HG02763 (cell line): Measurements from ENCODE around the gene CENPA.
"Not testable (repeated sequence)": the region's sequence is repeated elsewhere in the genome, so short reads cannot be mapped to it uniquely, and the experiment has no call there.

ENCODE experiments used
- ATAC-seq: cut with Tn5 transposase; IDR thresholded peaks from one replicate; pipeline ENCODE4 v1.9.1; 2021; ENCODE audit warnings: mild to moderate bottlenecking, moderate library complexity; ENCODE audit not compliant: unreplicated experiment

CENPA gene

DNA sequence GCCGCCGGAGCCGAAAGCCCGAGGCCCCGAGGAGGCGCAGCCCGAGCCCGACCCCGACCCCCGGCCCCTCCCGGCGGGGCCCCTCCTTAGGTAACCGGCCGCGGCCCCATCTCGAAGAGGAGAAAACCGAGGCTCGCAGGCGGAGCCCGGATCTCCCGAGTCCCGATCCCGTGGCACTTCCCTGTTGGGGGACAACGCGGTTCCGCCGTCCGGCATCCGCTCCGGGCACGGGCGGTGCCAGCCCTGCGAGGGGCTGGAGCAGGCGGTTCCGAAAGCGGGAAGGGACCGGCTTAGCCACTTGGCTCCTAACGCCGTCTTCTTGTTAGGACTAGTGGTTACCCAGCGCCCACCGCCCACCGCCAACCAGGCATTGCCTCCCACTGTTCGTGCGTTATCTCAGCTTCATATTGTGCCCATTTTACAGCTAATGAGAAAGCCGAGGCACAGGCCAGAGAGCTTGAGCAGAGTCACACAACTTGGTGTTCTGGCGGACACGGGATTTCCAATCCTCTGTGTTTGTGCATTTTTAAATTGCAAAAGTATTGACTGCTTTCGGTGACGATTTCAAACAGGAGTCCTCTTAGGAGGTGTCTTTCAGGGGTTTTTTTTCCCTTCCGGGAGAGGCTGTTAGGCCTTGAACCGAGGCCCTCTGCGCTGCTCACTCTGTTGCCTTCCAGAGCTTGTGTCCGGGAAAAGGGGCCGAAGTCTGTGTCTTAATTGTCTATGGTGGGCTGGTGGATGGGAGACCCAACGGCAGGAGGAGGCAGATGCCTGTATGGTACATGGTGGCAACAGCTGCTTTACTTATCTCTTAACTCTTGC is 562 bp downstream of the CENPA start:
- ATAC-seq, result peak; percentile 14

DNA sequence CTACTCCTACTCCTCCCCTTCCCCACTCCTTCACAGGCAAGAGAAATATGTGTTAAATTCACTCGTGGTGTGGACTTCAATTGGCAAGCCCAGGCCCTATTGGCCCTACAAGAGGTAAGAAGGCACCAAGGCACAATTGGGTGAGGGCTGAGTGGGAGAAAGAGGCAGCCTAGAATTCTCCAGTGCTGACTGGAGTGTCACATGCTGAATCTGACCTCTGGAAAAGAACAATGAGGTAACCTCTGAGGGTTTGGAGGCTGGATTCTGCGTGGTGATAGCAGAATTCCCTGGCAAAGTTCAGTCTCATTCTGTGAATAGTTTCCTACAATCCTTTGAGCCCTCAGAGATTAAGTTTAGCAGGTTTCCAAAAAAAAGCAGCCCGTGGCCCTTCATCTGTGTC is 6.9 kb downstream of the CENPA start:
- ATAC-seq, result no peak

DNA sequence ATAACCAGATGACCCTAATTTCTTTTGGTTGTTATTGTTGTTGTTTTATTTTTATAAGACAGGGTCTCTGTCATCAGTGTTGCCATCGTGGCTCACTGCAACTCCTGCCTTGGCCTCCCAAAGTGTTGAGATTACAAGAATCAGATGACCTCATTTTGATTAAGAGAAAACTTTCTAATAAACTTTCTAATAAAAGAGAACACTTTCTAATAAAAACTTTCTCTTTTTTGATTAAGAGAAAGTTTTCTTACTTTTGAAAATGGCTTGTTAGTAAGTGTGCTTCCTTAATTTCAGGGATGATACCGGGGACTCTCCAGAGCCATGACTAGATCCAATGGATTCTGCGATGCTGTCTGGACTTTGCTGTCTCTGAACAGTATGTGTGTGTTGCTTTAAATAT is 7.7 kb downstream of the CENPA start:
- no peak for ATAC-seq

DNA sequence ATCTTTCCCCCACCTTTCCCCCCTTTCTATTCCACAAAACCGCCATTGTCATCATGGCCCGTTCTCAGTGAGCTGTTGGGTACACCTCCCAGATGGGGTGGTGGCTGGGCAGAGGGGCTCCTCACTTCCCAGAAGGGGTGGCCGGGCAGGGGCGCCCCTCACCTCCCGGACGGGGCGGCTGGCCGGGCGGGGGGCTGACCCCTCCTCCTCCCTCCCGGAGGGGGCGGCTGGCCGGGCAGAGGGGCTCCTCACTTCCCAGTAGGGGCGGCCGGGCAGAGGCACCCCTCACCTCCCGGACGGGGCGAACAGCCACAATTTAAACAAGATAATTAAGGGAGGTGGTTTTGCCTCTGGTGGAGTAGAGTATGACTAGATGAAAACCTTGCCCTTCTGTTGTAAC is 9.3 kb downstream of the CENPA start:
- not testable (repeated sequence) for ATAC-seq

DNA sequence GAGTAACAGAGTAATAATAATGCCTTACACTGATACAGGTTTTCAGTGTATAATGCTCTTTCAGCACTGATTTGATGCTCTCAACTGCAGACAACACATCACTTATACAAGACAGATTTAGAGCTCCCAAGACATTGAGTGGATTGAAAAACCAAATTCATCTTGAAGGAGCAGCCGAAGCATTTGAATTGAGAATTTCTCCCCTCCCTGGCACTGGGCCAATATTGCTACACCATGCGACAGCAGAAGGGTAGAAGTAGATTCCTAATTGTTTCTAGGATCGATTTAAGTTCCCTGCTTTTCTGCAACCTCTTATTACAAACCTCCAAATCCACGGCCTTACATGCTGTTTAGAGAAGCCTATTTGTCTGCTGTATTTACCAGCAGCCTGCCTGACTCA is 15.5 kb downstream of the CENPA start:
- ATAC-seq, result no peak

DNA sequence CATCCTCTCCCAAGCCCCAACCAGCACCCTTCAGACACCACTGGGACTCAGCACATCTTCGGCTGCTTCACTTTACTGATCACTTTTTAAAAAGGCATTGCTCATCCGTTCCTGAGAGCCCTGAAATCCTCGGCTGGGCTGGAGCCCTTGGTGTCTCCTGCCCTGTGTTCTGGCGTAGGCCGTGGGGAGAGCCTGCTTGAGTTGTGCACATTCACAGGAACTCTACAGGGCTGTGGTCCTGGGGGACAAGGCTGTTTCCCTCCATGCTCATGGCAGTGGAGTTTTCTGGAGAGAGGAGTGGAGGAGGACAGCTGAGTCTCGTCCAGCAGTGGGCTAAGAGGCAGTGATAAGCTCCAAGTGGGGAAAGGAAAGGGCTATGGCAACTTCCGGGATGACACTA is 15.9 kb downstream of the CENPA start:
- no peak for ATAC-seq

DNA sequence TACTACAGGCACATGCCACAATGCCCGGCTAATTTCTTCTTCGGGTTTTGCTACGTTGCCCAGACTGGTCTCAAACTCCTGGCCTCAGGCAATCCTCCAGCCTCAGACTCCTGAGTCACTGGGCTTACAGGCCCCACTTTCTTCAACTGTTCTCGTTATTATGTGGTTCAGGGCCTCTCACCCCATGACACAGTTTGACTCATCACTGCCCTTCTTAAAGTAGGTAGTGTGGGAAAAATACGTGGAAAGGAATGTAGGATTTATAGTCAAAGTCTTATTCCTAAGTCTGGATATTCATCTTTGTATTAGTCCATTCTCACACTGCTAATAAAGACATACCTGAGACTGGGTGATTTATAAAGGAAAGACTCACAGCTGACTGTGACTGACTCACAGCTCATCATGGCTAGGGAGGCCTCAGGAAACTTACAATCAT is 19.4 kb downstream of the CENPA start:
- no peak for ATAC-seq

DNA sequence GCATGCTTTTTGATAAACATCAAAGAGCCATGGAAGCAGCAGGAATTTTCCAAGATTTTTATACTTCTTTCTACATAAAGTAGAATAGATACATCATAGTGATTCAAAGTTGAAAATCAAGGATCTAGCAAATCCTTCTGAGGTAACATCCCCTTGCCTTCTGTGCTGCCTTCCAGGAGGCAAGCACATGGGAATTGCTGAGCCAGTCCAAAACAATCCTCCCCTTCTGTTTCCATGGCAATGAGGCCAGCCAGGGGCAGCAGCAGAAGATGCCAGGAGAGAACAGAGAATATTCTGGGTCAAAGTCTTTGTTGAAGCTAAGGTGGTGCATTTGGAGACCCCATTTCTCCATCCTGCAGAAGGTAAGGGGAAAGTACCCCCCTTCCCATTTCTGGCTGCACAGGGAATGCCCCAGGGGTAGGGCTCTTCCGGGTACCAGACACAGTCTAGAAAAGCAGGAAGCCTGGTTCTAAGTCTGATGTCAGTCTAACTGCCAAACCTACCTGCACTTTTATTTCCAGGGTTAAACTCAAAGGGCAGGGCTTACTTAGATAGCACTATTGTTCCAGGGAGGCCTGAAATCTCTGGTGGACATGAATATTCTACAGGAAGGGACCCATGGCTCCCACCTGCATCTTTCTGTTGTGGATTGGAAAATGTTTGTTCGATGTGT is 22.1 kb downstream of the CENPA start:
- no peak for ATAC-seq

DNA sequence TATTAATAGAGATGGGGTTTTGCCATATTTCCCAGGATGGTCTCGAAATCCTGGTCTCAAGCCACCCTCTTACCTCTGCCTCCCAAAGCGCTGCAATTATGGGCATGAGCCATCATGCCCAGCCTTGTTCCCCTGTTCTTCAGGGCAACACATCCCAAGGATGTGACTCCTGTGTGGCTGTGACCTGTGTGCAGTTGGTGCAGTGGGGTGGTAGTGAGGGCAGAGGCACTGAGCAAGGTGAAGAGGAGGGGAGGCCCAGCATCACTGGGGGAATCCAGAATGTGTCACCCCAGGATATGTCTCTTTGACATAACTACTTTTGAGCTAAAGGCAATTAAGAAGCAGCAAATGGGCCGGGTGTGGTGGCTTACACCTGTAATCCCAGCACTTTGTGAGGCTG is 23.4 kb downstream of the CENPA start:
- no peak for ATAC-seq

DNA sequence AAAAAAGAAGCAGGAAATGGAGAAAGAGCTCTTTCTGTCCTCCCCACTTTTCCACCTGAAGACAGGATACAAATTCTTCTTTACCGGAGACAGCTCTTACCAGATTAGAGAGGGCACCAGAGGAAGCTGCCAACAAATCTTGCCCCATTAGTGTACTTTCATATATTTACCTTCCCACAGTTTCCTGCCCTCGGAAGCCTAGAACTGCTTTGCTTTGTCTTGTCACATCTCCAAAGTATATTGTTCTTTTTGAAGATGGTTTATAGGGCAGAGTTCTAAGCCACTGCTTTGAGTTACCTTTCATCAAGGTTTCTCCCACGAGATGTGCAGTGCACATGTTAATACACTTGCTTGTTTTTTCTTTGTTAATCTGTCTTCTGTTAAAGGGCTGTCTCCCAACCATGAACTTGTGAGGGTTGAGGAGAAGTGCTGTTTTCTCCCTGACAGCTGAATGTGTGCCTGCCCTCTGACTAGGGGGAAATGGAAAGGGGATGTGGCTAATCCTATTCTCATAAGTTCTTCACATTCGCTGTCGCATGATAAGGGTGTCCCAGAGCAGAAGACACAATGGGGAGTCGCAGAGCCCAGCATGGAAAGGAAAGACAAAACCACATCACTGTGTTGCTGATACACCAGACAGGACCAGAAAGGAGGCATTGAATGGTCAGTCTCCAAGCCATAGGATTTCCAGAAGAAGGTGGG is 24.2 kb downstream of the CENPA start:
- ATAC-seq, result no peak

DNA sequence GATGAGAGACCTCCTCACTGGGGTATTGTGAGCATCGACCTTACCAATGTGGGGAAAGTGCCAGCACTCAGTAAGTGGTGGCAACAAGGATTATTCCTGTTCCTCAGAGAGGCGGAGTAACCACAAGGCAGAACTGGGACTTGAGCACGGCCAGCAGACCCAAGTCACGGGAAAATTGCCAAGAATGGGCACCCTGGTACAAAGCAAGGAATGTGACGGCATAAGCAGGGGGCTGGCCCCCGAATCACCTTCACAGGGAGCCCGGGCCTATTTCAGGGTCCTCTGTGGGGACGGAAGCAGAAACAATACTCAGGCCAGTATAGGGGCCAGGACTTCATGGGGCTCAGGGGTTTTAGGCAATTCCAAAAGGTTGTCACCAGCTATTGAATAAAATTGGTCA is 25.4 kb downstream of the CENPA start:
- ATAC-seq, result no peak

DNA sequence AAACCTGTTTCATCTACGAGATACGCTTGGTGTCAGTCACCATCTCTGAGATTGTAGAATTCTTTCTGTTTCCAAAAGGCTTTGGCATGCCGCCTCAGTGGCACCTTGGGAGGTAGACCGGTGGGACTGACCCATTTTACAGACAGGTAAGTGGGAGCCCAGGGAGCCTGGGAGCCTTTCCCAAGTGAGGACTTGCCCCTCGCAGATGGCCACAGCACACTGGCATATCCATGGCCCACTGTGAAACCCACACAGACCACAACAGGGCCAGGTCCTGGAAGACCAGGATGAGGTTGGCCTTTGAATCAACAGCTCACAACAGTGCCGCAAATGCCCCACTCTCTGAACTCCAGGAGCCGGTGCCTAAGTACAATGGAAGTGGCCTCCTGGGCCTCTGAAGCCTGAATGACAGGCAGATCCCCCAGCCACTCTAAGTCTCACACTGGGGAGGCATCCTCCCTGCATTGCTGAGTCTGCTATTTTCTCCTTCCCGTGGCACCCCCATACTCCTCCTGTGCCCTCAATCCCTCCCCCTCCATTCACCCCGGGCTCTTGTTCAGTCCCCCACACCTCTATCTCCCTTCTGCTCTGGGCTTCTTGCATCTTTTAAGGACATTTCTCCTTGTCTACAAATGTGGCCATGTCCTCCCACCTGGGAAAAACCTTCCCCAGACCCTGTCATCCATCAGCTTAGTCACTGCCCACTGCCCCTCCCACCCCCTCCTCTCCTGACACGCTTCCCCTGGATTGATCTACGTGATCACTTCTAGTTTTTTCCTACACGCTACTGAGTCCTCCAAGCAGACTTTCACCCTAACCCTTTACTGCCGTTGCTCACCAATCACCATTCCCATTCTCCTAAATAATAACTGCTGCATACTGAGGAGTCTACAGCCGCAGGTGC is 26.2 kb downstream of the CENPA start:
- no peak for ATAC-seq

DNA sequence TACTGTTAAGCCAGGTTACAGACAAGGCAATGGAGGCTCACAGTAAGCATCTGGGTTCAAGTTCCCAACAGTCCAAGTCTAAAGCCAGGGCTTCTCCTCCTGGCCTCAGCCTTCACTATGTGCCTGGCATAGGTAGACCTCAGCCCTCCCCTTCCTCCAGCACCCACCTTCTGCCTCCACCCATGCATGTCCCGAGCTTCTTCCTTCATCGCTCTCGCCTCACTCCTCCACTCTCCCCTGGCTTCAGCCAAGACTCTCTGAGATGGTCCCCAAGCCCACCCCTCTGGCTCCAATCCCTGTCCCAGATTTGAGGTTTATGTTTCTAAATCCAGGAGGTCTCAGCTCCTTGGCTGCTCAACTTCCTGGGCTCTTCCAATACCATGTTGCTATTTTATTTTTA is 26.9 kb downstream of the CENPA start:
- ATAC-seq, result no peak

DNA sequence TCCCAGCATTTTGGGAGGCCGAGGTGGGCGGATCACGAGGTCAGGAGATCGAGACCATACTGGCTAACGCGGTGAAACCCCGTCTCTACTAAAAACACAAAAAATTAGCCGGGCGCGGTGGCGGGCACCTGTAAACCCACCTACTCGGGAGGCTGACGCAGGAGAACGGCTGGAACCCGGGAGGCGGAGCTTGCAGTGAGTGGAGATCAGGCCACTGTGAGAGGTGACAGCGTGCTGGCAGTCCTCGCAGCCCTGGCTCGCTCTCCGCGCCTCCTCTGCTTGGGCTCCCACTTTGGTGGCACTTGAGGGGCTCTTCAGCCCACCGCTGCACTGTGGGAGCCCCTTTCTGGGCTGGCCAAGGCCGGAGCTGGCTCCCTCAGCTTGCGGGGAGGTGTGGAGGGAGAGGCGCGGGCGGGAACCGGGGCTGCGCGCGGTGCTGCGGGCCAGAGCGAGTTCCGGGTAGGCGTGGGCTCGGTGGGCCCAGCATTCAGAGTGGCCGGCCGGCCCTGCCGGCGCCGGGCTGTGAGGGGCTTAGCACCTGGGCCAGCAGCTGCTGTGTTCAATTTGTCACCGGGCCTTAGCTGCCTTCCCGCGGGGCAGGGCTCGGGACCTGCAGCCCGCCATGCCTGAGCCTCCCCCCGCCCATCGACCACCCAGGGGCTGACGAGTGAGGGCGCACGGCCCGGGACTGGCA is 28.4 kb downstream of the CENPA start:
- ATAC-seq, result not testable (repeated sequence)

DNA sequence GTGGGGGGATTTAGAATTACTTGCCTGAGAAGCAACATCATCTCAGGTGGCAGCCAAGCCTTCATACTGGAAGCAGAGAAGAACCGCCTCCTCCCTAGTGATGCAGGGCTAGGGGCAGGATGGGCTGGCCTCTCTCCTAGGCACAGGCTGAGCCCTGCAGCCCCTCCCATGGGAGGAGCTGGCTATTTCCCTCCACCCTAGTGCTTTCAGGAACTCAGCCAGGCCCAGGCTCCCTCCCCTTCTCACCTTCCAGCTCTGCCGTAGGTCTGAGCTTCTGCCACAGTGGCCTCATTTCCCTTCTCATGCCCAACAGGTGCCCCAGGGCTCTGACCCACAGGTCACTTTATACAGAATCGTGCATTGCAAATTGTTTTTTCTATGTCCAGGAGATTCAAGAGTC is 31.0 kb downstream of the CENPA start:
- no peak for ATAC-seq

DNA sequence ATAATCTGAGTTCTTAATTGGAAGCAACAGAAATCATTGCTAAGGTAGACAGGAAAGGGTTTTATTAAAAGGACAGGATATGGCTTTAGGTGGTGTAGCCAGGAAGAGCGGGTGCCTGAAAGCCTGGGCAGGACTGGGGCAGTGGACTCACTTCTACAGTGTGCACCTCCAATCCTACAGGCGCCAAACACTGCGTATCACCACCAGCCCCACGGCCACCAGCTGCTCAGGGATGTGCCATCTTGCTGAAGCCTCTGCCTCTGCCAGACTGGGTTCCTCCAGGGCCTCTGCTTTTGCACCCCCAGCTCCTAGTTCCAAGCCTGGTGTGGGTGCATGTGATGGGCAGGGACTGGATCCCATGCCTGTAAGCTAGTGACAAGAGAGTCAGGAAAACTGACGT is 32.4 kb downstream of the CENPA start:
- no peak for ATAC-seq

DNA sequence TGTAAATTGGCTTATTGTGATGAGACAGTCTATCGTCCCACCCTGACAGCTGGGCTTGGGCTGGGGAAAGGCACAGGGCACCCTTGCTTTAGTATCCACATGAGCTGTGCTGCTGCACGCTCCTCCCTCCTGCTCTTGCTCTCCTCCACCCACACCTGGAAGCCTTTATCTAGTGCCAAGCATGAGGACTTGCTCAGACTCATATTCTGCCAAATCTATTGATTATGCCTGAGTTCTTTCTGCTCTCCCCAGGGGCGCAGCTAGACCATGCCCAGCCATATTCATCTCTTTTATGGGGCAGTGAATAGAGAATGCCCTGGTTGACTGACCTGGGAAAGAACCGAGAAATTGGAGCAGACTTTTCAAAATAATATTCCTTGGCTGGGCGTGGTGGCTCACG is 33.1 kb downstream of the CENPA start:
- ATAC-seq, result no peak

DNA sequence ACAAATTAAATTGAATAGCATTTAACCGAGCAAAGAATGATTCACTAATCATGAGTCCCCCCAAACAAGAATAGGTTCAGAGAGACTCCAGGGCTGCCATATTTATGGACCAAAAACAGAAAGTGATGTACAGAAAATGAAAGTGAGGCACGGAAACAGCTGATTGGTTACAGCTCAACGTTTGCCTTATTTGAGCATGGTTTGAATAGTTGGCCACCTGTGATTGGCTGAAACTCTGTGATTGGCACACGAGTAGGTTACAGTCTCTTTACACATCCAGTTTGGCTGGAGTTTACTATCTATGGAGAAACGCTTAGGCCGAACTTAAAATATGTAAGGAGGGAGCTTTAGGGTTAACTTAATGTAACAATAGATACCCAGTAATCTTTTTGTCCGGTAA is 35.1 kb downstream of the CENPA start:
- ATAC-seq, result no peak

DNA sequence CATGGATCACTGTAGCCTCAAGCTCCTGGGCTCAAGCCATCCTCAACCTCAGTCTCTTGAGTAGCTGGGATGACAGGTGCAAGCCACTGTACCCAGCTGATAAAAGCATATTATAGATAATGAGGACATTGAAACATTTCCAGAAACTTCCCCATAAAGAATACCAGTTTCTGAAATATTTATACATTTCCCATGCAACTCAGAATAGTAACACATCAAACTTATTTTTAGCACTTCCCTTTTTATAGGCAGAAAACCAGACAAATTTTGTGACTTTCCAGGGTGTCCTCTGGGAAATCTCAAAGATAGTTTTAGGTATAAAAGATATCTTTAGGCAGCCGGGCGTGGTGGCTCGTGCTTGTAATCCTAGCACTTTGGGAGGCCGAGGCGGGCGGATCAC is 37.0 kb downstream of the CENPA start:
- ATAC-seq, result no peak
